ENCODE measurements around the gene PRR20A. TPM values are rescaled to one million over a fixed set of nuclear protein-coding genes. Genes with fewer than 3 reads are reported as not detected.
"Not testable (repeated sequence)": the region's sequence is repeated elsewhere in the genome, so short reads cannot be mapped to it uniquely, and the experiment has no call there.

PRR20A gene
- total RNA-seq, 1 donor from 2014 or later: not detected

DNA sequence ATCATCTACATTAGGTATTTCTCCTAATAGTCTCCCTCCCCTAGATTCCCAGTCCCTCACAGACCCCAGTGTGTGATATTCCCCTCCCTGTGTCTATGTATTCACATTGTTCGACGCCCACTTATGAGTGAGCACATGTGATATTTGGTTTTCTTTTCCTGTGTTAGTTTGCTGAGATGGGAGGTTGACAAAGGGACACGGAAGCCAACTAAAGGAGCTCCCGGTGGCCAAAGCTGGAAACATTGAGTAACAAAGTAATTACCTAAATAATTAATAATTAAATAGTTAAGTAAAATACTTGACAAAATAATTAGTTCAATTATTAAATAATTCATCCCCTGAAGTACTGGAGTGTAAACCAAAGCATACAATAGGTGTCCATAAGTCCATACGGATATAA, 1.7 kb upstream of the PRR20A start:
- intact Hi-C loops (cut with micrococcal nuclease): no loop called here
- no peak for DNase-seq
- TF ChIP-seq, protein P1, sequence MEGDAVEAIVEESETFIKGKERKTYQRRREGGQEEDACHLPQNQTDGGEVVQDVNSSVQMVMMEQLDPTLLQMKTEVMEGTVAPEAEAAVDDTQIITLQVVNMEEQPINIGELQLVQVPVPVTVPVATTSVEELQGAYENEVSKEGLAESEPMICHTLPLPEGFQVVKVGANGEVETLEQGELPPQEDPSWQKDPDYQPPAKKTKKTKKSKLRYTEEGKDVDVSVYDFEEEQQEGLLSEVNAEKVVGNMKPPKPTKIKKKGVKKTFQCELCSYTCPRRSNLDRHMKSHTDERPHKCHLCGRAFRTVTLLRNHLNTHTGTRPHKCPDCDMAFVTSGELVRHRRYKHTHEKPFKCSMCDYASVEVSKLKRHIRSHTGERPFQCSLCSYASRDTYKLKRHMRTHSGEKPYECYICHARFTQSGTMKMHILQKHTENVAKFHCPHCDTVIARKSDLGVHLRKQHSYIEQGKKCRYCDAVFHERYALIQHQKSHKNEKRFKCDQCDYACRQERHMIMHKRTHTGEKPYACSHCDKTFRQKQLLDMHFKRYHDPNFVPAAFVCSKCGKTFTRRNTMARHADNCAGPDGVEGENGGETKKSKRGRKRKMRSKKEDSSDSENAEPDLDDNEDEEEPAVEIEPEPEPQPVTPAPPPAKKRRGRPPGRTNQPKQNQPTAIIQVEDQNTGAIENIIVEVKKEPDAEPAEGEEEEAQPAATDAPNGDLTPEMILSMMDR (IDR thresholded peaks at IDR 0.05): no peak
- no peak for ATAC-seq (ENCODE audit: low read depth)
- Mint-ChIP-seq H3K36me3 (ENCODE audit: low read depth) (no peaks in the 10 kb centered on the region), H3K9me3 (peaks cover 3% of the 10 kb centered on the region), H3K27me3 (no peaks in the 10 kb centered on the region), H3K4me3 (no peak overlapping the region), H3K4me1 (no peaks in the 10 kb centered on the region), H3K27ac (no peak overlapping the region)
- POLR2A ChIA-PET: no interaction called here
- CTCF ChIA-PET: no interaction called here

GRCh38 chr13:57139781-57140180, 937 bp upstream of the PRR20A start:
- ATAC-seq (ENCODE audit: low read depth); H3K4me1 Mint-ChIP-seq; H3K27ac Mint-ChIP-seq; CTCF ChIA-PET; intact Hi-C loops (cut with micrococcal nuclease); H3K9me3 Mint-ChIP-seq; DNase-seq; POLR2A ChIA-PET; H3K27me3 Mint-ChIP-seq; H3K36me3 Mint-ChIP-seq (ENCODE audit: low read depth); H3K4me3 Mint-ChIP-seq: not testable (repeated sequence)

- POLR2A ChIA-PET; H3K9me3 Mint-ChIP-seq; H3K4me1 Mint-ChIP-seq; intact Hi-C loops (cut with micrococcal nuclease); H3K36me3 Mint-ChIP-seq (ENCODE audit: low read depth); CTCF ChIA-PET; H3K27me3 Mint-ChIP-seq; ATAC-seq (ENCODE audit: low read depth); H3K27ac Mint-ChIP-seq; H3K4me3 Mint-ChIP-seq; DNase-seq: not testable (repeated sequence)
These were observed 6.5 kb downstream of the PRR20A start, which contains the start of gene PRR20B for GRCh38 chr13:57147188-57147587. PRR20B (plus strand) TSS chr13:57147488; CDS start chr13:57147875, 387 bp downstream.

- H3K9me3 Mint-ChIP-seq; H3K36me3 Mint-ChIP-seq (ENCODE audit: low read depth); ATAC-seq (ENCODE audit: low read depth); H3K27me3 Mint-ChIP-seq; H3K4me1 Mint-ChIP-seq; intact Hi-C loops (cut with micrococcal nuclease); CTCF ChIA-PET; POLR2A ChIA-PET; DNase-seq; H3K4me3 Mint-ChIP-seq; H3K27ac Mint-ChIP-seq: not testable (repeated sequence)
These were observed 7.4 kb downstream of the PRR20A start for GRCh38 chr13:57148106-57148505.

DNA sequence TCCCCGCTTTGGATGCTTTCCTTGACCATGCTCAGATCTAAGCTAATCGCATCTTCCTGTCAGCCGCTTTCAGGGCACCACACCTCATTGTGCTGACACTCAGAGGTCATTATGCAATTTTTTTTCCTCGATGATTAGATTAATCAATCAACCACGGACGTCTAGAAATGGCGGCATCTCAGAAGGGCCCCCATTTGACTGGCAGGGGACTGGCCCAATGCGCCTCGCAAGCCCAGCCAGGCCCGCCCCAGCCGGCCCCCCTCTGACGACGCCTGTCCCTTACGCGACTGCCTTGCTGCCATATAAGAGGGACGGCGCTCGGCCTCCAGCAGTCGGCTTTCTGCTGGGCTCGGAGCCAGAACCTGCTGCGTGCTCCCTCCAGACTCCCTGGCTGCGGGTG, 13.0 kb downstream of the PRR20A start, which contains the start of gene PRR20C:
Gene PRR20C, plus strand, starts transcription at position 301 of the 400 bp plus-strand sequence. CDS start 387 bp downstream, outside the sequence.
- intact Hi-C loops (cut with micrococcal nuclease); CTCF ChIA-PET; H3K4me3 Mint-ChIP-seq; H3K4me1 Mint-ChIP-seq; ATAC-seq (ENCODE audit: low read depth); DNase-seq; H3K9me3 Mint-ChIP-seq; H3K36me3 Mint-ChIP-seq (ENCODE audit: low read depth); POLR2A ChIA-PET; H3K27ac Mint-ChIP-seq; H3K27me3 Mint-ChIP-seq: not testable (repeated sequence)

- intact Hi-C loops (cut with micrococcal nuclease); DNase-seq; H3K4me3 Mint-ChIP-seq; H3K27me3 Mint-ChIP-seq; H3K27ac Mint-ChIP-seq; CTCF ChIA-PET; ATAC-seq (ENCODE audit: low read depth); H3K4me1 Mint-ChIP-seq; H3K36me3 Mint-ChIP-seq (ENCODE audit: low read depth); POLR2A ChIA-PET; H3K9me3 Mint-ChIP-seq: not testable (repeated sequence)
These were observed 19.6 kb downstream of the PRR20A start, which contains the start of gene PRR20D for GRCh38 chr13:57160332-57160731. PRR20D (plus strand) TSS chr13:57160632; CDS start chr13:57161019, 387 bp downstream.

DNA sequence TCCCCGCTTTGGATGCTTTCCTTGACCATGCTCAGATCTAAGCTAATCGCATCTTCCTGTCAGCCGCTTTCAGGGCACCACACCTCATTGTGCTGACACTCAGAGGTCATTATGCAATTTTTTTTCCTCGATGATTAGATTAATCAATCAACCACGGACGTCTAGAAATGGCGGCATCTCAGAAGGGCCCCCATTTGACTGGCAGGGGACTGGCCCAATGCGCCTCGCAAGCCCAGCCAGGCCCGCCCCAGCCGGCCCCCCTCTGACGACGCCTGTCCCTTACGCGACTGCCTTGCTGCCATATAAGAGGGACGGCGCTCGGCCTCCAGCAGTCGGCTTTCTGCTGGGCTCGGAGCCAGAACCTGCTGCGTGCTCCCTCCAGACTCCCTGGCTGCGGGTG, 26.2 kb downstream of the PRR20A start, which contains the start of gene PRR20E:
Gene PRR20E, plus strand, starts transcription at position 301 of the 400 bp plus-strand sequence. CDS start 387 bp downstream, outside the sequence.
- H3K27me3 Mint-ChIP-seq; H3K9me3 Mint-ChIP-seq; DNase-seq; POLR2A ChIA-PET; H3K4me1 Mint-ChIP-seq; intact Hi-C loops (cut with micrococcal nuclease); H3K4me3 Mint-ChIP-seq; CTCF ChIA-PET; H3K27ac Mint-ChIP-seq; ATAC-seq (ENCODE audit: low read depth); H3K36me3 Mint-ChIP-seq (ENCODE audit: low read depth): not testable (repeated sequence)

GRCh38 chr13:57191667-57192066, 50.9 kb downstream of the PRR20A start:
- H3K27me3 Mint-ChIP-seq: no peaks in the 10 kb centered on the region
- TF ChIP-seq, protein P1 (IDR thresholded peaks at IDR 0.05): no peak
- intact Hi-C loops (cut with micrococcal nuclease): no loop called here
- no peaks in the 10 kb centered on the region for H3K36me3 Mint-ChIP-seq (ENCODE audit: low read depth)
- DNase-seq (no peak), ATAC-seq (ENCODE audit: low read depth) (no peak)
- H3K4me3 Mint-ChIP-seq: no peak overlapping the region
- peaks cover 8% of the 10 kb centered on the region for H3K9me3 Mint-ChIP-seq
- no peaks in the 10 kb centered on the region for H3K4me1 Mint-ChIP-seq
- H3K27ac Mint-ChIP-seq: no peak overlapping the region
- CTCF ChIA-PET: no interaction called here
- POLR2A ChIA-PET: no interaction called here

Other genes with a start within 250 kb of the PRR20A start
- not detected in 2 replicates for gene PRR20B, start 6.6 kb downstream of the PRR20A start, total RNA-seq
- not detected in 2 replicates for gene PRR20C, start 13.1 kb downstream of the PRR20A start, total RNA-seq
- not detected in 2 replicates for gene PRR20D, start 19.7 kb downstream of the PRR20A start, total RNA-seq
- gene PRR20E, start 26.3 kb downstream of the PRR20A start, total RNA-seq: not detected in 2 replicates